ENCODE measurements around the gene STRIP1.

STRIP1 gene

DNA sequence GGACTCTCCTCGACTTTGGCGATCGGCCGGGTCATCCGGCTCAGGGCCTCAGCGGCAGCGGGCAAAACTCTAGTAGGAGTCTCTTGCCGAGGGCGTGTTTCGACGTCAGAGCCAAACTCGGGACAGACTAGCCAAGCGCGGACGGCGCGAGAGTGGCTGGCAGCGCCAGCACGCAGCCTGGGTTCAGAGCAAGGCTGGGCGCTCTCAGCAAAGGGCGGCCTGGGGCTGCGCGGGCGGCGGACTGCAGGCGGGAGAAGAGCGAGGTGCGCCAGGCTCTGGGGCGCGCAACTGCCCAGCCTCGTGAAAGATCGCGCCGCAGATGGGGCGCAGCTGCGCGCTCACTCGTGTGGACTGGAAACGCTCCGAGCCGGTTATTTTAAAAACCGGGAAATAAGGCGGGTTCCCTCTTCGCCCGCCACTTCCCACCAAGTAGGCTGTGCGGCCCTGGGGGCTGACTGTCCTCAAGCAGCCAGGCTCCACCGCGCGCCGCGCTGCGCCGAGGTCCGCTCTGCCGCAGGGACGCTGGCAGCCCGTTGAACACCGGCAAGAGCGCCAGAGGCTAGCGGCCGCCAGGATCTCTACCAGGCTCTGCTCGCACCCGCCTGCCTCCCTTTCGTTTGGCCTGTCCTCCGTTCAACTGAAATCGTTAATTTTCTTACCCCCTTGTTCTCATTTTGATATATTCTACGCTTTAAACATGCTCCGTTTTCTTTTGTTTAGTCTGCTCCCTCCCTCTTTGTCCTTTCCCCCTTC, 33.6 kb downstream of the STRIP1 start:
- H3K4me3 ChIP-seq (replicated peaks; ENCODE audit: low read depth, low read length), result no peak overlapping the region
- TF ChIP-seq, protein P1, sequence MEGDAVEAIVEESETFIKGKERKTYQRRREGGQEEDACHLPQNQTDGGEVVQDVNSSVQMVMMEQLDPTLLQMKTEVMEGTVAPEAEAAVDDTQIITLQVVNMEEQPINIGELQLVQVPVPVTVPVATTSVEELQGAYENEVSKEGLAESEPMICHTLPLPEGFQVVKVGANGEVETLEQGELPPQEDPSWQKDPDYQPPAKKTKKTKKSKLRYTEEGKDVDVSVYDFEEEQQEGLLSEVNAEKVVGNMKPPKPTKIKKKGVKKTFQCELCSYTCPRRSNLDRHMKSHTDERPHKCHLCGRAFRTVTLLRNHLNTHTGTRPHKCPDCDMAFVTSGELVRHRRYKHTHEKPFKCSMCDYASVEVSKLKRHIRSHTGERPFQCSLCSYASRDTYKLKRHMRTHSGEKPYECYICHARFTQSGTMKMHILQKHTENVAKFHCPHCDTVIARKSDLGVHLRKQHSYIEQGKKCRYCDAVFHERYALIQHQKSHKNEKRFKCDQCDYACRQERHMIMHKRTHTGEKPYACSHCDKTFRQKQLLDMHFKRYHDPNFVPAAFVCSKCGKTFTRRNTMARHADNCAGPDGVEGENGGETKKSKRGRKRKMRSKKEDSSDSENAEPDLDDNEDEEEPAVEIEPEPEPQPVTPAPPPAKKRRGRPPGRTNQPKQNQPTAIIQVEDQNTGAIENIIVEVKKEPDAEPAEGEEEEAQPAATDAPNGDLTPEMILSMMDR (IDR thresholded peaks at IDR 0.05; ENCODE audit: low read depth, low read length, missing control alignments), result no peak

DNA sequence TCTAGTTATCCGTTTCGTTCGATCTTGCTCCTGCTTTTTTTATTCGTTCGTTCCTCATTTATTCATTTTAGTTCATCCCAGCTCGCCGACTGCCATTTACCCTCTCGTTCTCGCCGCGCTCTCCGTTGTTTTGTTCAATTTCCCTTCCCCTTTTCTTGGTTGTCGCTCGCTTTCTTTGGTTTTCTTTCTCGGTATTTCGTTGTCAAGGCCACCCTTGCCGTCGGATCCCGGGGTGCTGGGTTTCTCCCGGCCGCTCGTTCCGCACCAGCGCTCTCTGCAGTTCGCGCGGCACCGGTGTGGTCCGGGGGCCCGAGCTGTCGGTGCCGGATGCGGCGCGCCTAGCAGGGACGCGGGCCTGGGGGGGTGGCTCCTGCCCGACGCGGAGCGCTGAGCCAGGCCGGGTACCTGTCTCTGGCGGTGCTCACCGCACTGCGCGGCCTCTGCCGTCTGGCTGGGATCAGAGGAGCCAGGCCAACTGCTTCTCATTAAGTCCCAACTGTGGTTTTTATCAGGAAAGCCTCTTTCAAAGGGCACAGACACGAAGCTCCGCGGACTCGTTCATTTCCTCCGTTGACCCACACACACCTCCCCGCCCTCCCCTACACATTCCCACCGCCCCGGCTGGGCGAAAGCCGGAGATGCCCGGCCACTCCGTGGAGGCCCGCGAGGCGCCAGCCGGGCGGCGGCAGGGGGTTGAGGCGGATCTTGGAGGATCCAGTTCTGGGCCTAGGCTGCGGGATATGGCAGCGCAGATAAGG, 34.4 kb downstream of the STRIP1 start:
- no peak for DNase-seq (ENCODE audit: extremely low read depth, low read depth)
- TF ChIP-seq, protein P1 (IDR thresholded peaks at IDR 0.05; ENCODE audit: low read depth, low read length, missing control alignments), result no peak
- H3K4me3 ChIP-seq (replicated peaks; ENCODE audit: low read depth, low read length), result no peak overlapping the region

More for the DNA sequence above, 33.6 kb downstream of the STRIP1 start:
- no peak for DNase-seq (ENCODE audit: extremely low read depth, low read depth)

DNA sequence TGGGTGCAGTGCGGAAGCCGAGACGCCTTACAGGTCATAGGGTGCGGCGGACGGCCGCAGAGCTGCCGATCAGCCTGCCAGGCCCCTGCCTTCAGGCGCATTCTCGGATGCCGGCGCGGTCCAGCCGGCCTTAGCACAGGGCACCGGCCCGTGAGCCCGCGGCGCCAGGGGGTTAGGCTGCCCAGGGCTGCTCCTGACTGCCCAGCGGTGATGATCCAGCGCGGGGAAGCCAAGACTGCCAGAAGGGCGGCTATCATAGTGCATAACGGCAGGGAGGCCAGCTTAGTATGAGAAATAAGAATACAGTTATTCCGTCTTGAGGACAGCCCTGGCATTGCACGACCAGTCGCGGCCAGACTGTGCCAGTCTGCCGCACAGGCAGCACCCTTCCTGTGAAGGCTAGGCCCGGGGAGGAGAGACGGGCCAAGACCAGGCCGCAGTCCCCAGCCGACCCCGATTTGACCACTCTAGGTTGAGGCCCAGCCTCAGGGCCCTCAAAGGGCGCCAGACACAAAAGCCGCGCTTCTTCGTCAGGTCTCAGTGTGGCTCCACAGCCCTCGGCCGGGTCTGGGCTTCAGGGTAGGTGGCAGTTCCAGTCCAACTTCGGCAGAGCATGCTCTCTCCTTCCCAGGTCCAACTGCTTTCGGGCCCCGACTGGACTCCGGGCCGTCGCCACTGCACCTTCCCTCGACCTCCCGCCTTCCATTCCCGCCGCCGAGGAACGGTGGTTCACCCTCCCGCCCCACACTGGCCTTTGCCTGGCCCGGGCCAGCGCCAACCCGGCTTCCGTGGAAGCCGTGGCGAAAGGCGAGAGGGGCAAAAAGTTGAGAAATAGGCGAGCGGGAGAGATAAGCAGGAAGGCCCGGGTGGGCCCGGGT, 35.2 kb downstream of the STRIP1 start:
- TF ChIP-seq, protein P1 (IDR thresholded peaks at IDR 0.05; ENCODE audit: low read depth, low read length, missing control alignments), result no peak
- no peak overlapping the region for H3K4me3 ChIP-seq (replicated peaks; ENCODE audit: low read depth, low read length)
- DNase-seq (ENCODE audit: extremely low read depth, low read depth), result no peak

DNA sequence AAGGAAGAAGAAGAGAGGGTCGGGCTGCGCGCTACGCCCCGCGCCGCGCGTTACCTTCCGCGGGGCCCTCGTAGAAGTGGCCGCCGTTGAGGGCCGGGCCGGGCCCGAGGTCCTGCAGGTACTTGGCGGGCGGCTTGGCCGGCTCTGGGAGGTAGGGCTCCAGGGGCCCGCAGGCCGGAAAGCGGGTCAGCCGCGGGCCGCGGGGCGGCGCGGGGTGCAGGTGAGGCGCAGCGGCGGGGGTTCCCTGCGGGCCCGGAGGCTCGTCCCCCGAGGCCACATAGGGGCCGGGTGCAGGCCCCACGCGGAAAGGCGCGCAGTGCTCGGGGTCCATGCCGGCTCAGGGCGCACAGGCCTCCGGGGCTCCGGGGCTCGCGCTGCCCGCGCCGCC, 35.9 kb downstream of the STRIP1 start:
- H3K4me3 ChIP-seq (replicated peaks; ENCODE audit: low read depth, low read length), result no peak overlapping the region
- no peak for DNase-seq (ENCODE audit: extremely low read depth, low read depth)
- TF ChIP-seq, protein P1 (IDR thresholded peaks at IDR 0.05; ENCODE audit: low read depth, low read length, missing control alignments), result no peak

DNA sequence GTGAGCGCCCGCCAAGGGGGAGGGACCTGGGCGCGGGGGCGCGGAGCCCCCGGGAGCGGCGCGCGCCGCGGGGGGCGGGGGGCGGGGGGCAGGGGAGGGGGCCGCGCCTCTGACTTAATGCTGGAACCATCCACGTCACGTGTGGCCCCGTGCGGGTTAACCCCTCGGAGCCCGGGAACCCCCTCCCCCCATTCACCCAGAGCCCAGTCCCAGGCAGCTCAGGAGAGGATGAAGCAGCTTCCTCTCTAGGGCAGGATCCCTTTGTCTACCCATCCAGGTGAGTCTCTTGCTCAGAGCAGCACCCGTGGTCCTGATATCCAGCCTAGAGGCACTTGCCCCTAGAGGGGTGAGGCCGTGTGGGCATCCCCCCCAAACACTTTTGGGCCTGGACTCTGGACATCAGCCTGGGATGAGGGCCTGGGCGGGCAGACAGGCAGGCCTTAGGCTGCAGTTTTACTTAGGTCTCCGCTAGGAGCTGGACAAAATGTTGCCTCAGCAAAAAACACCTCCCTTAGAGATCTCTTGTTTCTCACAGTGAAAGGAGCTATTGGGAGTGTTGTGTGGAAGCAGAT, 36.3 kb downstream of the STRIP1 start, which contains the start of gene ALX3:
ALX3 (minus strand) TSS at position 2 of the 572 bp plus-strand sequence. CDS start 60 bp downstream, outside the sequence.
- no peak for DNase-seq (ENCODE audit: extremely low read depth, low read depth)
- TF ChIP-seq, protein P1 (IDR thresholded peaks at IDR 0.05; ENCODE audit: low read depth, low read length, missing control alignments), result no peak
- no peak within 1 kb of the TSS for H3K4me3 ChIP-seq (replicated peaks; ENCODE audit: low read depth, low read length)

DNA sequence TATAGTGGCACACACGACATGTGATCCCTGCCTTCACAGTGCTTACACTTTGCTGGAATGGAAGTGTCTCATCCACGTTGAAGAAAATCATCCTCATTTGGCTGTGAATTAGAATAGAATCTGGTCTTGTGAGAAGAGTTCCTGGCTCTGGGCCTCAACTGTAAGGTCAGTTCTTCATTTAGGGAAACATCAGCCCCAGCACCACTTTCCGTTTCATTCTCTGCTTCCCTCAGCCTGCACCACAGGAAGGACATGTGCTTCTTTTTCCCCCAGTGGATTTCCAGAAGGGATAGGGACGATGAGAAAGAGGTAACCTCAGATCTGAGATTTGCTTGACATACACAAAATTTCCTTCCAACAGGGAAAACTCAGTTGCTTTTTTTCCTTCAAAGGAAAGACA, 39.7 kb downstream of the STRIP1 start:
- H3K4me3 ChIP-seq (replicated peaks; ENCODE audit: low read depth, low read length), result no peak overlapping the region
- DNase-seq (ENCODE audit: extremely low read depth, low read depth), result no peak
- TF ChIP-seq, protein P1 (IDR thresholded peaks at IDR 0.05; ENCODE audit: low read depth, low read length, missing control alignments), result no peak

Data from HFF-Myc (cell line).